ENCODE results near the gene PAQR7.

PAQR7 gene

DNA sequence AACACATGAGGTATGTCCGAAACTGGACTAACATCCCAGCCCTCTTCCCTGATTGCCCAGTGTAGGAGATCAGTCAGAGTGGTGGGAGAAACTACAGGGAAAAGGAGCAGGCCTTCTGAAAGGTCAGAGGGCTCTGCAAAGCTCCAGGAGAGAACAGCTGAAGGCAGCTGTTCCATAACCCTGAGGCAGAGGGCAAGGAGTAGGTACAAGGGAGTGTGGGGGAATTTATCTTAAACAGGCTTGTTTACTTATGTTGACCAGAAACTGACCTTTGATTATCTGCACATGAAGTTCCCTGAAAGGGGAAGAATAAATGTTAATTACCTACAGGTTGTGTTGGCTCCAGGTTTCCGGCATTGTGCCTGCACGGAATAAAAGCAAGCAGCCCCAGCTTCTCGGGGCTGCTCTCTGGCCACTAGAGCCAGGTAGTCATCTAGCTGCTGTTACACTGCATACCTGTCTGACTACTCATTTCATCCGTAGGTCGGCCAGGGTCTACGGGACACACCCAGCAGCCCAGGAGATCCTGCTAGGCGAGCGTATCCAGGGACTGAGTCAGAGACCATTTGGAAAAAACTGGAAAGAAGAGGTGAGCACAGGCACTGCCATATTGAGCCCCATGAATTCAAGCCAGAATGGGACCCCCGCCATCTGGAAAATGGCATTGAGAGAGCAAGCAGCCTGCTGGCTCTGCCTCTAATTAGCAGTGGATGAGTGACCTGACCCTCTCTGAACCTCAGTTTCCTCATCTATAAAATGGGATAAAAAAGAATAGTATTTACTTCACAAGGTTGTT is 14.9 kb upstream of the PAQR7 start:
- Histone ChIP-seq H3K36me3 (ENCODE audit: control insufficient read depth, insufficient read depth, low read length) (no peaks in the 10 kb centered on the region), H2AFZ (no peak overlapping the region), H3K9ac (no peak overlapping the region), H3K27me3 (ENCODE audit: control insufficient read depth, insufficient read depth, low read length) (no peaks in the 10 kb centered on the region), H3K4me3 (ENCODE audit: low read depth, low read length) (no peak overlapping the region), H3K4me2 (ENCODE audit: low read length) (no peak overlapping the region), H3K79me2 (no peaks in the 10 kb centered on the region), H3K9me3 (ENCODE audit: control insufficient read depth, low read length) (no peaks in the 10 kb centered on the region), H3K27ac (no peak overlapping the region), H3K4me1 (no peaks in the 10 kb centered on the region)
- TF ChIP-seq, protein P1, sequence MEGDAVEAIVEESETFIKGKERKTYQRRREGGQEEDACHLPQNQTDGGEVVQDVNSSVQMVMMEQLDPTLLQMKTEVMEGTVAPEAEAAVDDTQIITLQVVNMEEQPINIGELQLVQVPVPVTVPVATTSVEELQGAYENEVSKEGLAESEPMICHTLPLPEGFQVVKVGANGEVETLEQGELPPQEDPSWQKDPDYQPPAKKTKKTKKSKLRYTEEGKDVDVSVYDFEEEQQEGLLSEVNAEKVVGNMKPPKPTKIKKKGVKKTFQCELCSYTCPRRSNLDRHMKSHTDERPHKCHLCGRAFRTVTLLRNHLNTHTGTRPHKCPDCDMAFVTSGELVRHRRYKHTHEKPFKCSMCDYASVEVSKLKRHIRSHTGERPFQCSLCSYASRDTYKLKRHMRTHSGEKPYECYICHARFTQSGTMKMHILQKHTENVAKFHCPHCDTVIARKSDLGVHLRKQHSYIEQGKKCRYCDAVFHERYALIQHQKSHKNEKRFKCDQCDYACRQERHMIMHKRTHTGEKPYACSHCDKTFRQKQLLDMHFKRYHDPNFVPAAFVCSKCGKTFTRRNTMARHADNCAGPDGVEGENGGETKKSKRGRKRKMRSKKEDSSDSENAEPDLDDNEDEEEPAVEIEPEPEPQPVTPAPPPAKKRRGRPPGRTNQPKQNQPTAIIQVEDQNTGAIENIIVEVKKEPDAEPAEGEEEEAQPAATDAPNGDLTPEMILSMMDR (IDR thresholded peaks at IDR 0.05) = no peak

GRCh38 chr1:25889470-25889869 is 14.0 kb upstream of the PAQR7 start:
- Histone ChIP-seq H3K9me3 (ENCODE audit: control insufficient read depth, low read length) (no peaks in the 10 kb centered on the region), H2AFZ (no peak overlapping the region), H3K9ac (no peak overlapping the region), H3K4me3 (ENCODE audit: low read depth, low read length) (no peak overlapping the region), H3K27ac (no peak overlapping the region), H3K27me3 (ENCODE audit: control insufficient read depth, insufficient read depth, low read length) (no peaks in the 10 kb centered on the region), H3K36me3 (ENCODE audit: control insufficient read depth, insufficient read depth, low read length) (no peaks in the 10 kb centered on the region), H3K79me2 (no peaks in the 10 kb centered on the region), H3K4me1 (no peaks in the 10 kb centered on the region), H3K4me2 (ENCODE audit: low read length) (no peak overlapping the region)
- TF ChIP-seq, protein P1 (IDR thresholded peaks at IDR 0.05) = no peak

DNA sequence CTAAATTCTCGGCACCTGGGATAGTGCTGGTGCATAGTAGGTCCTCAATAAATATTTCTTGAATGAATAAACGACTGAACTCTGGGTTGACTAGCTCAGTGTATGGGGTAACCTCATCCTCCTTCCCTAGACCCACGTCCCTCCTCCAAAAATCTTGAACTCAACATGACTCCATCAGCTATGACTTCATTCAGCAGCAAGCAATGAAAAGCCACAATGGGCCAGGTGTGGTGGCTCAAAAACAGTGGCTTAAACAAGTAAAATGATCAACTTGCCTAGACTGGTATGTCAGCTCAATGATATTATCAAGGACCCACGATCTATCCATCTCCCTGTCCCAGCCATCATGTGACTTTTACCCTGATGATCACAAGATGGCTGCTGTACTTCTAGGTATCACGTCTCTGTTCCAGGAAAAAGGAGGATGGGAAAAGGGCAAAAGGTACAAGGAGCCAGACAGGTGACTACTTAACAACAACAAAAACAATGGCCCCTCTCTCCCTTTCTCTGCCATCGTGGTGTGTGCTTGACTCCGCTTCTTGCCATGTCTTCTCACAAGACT is 13.0 kb upstream of the PAQR7 start:
- no peaks in the 10 kb centered on the region for H3K36me3 ChIP-seq (ENCODE audit: control insufficient read depth, insufficient read depth, low read length)
- no peak overlapping the region for H2AFZ ChIP-seq
- H3K4me1 ChIP-seq = no peaks in the 10 kb centered on the region
- no peaks in the 10 kb centered on the region for H3K79me2 ChIP-seq
- no peak overlapping the region for H3K4me2 ChIP-seq (ENCODE audit: low read length)
- no peak overlapping the region for H3K4me3 ChIP-seq (ENCODE audit: low read depth, low read length)
- TF ChIP-seq, protein P1 (IDR thresholded peaks at IDR 0.05) = no peak
- no peak overlapping the region for H3K27ac ChIP-seq
- H3K27me3 ChIP-seq (ENCODE audit: control insufficient read depth, insufficient read depth, low read length) = no peaks in the 10 kb centered on the region
- no peaks in the 10 kb centered on the region for H3K9me3 ChIP-seq (ENCODE audit: control insufficient read depth, low read length)
- H3K9ac ChIP-seq = no peak overlapping the region

- Histone ChIP-seq H3K4me2 (ENCODE audit: low read length) (no peak overlapping the region), H3K4me1 (no peaks in the 10 kb centered on the region), H3K9me3 (ENCODE audit: control insufficient read depth, low read length) (no peaks in the 10 kb centered on the region), H3K9ac (no peak overlapping the region), H2AFZ (no peak overlapping the region), H3K4me3 (ENCODE audit: low read depth, low read length) (no peak overlapping the region), H3K79me2 (no peaks in the 10 kb centered on the region), H3K36me3 (ENCODE audit: control insufficient read depth, insufficient read depth, low read length) (no peaks in the 10 kb centered on the region), H3K27me3 (ENCODE audit: control insufficient read depth, insufficient read depth, low read length) (no peaks in the 10 kb centered on the region), H3K27ac (no peak overlapping the region)
- TF ChIP-seq, protein P1 (IDR thresholded peaks at IDR 0.05) = no peak
Measured at GRCh38 chr1:25885602-25886001, 10.1 kb upstream of the PAQR7 start.

- no peaks in the 10 kb centered on the region for H3K79me2 ChIP-seq
- H3K9ac ChIP-seq = no peak overlapping the region
- H2AFZ ChIP-seq = no peak overlapping the region
- H3K9me3 ChIP-seq (ENCODE audit: control insufficient read depth, low read length) = no peaks in the 10 kb centered on the region
- H3K4me1 ChIP-seq = no peaks in the 10 kb centered on the region
- TF ChIP-seq, protein P1 (IDR thresholded peaks at IDR 0.05) = no peak
- H3K27me3 ChIP-seq (ENCODE audit: control insufficient read depth, insufficient read depth, low read length) = no peaks in the 10 kb centered on the region
- H3K36me3 ChIP-seq (ENCODE audit: control insufficient read depth, insufficient read depth, low read length) = no peaks in the 10 kb centered on the region
- H3K4me2 ChIP-seq (ENCODE audit: low read length) = no peak overlapping the region
- H3K27ac ChIP-seq = no peak overlapping the region
- no peak overlapping the region for H3K4me3 ChIP-seq (ENCODE audit: low read depth, low read length)
Measured at GRCh38 chr1:25881266-25881665, 5.8 kb upstream of the PAQR7 start.

Measured in parathyroid adenoma (tissue), 2 donors.